Measurements from ENCODE around the gene MCEMP1.

DNA sequence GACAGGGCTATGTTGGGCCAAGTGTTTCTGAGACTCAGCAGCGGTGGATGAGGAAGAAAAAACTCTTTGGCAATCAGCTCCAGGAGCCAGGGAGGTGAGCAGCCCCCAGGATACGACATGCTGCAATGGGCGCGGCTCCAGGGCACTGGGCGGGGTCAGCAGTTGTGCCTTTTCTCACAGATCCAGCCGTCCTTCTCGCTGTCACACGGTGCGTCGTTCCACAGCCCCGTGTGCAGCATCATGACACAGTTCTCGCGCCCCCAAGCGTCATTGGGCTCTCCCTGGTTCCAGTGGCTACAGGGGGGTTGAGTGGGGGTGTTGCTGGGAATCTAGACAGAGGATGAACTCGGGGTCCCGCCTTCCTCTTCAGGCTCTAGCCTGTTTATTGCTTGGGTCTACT is 52.3 kb downstream of the MCEMP1 start:
- TF ChIP-seq, protein P1, sequence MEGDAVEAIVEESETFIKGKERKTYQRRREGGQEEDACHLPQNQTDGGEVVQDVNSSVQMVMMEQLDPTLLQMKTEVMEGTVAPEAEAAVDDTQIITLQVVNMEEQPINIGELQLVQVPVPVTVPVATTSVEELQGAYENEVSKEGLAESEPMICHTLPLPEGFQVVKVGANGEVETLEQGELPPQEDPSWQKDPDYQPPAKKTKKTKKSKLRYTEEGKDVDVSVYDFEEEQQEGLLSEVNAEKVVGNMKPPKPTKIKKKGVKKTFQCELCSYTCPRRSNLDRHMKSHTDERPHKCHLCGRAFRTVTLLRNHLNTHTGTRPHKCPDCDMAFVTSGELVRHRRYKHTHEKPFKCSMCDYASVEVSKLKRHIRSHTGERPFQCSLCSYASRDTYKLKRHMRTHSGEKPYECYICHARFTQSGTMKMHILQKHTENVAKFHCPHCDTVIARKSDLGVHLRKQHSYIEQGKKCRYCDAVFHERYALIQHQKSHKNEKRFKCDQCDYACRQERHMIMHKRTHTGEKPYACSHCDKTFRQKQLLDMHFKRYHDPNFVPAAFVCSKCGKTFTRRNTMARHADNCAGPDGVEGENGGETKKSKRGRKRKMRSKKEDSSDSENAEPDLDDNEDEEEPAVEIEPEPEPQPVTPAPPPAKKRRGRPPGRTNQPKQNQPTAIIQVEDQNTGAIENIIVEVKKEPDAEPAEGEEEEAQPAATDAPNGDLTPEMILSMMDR (IDR thresholded peaks at IDR 0.05) = no peak
- no peak for TF ChIP-seq EP300 (IDR thresholded peaks at IDR 0.05)
- no peak for TF ChIP-seq POLR2A (IDR thresholded peaks at IDR 0.05)

Measured in sigmoid colon (tissue), 4 donors.